CD4-positive, CD25-positive, alpha-beta regulatory T cell (primary cell): ENCODE results near the gene SAE1. TPM values are rescaled to one million over a fixed set of nuclear protein-coding genes. Genes with fewer than 3 reads are reported as not detected.
"Not testable (repeated sequence)": the region's sequence is repeated elsewhere in the genome, so short reads cannot be mapped to it uniquely, and the experiment has no call there.

Source experiments
- ATAC-seq, 2 donors: fragments of 150-1000 bp; cut with Tn5 transposase; one replicate each; pipeline ENCODE4 v1.10.0; 2021; ENCODE audit warnings: low read depth in 2 of 2, moderate number of reproducible peaks in 2 of 2, moderate library complexity in 1 of 2
- DNase-seq, 3 donors: peaks; one replicate each; pipeline versions ENCODE4 v3.0.0 to v3.0.0-alpha.2; 2012 to 2022; ENCODE audit warnings: mixed read lengths in 1 of 3
- H3K27ac ChIP-seq: one replicate; pipeline ENCODE4 v1.7.0; 2013; ENCODE audit warnings: mild to moderate bottlenecking, low read length; ENCODE audit not compliant: insufficient read depth, poor library complexity, severe bottlenecking
- H3K27me3 ChIP-seq: one replicate; pipeline ENCODE4 v1.7.0; 2013; ENCODE audit warnings: low read length; ENCODE audit not compliant: control insufficient read depth, insufficient read depth
- H3K36me3 ChIP-seq: one replicate; pipeline ENCODE4 v1.7.0; 2013; ENCODE audit warnings: mild to moderate bottlenecking, low read length, moderate library complexity; ENCODE audit not compliant: control insufficient read depth, insufficient read depth
- H3K4me1 ChIP-seq: 2 replicates; pipeline ENCODE4 v1.7.0; 2013; ENCODE audit warnings: mild to moderate bottlenecking, low read length; ENCODE audit not compliant: insufficient read depth, control insufficient read depth, poor library complexity, severe bottlenecking
- H3K4me3 ChIP-seq: one replicate; pipeline ENCODE4 v1.7.0; 2013; ENCODE audit warnings: low read depth, mild to moderate bottlenecking, low read length, moderate library complexity
- H3K9me3 ChIP-seq, 2 experiments: 1 replicate in 1 of 2; 2 replicates in 1 of 2; pipeline ENCODE4 v1.7.0; 2013; ENCODE audit warnings: low read length in 2 of 2, mild to moderate bottlenecking in 1 of 2, moderate library complexity in 1 of 2; ENCODE audit not compliant: control insufficient read depth in 2 of 2
- H3K27ac Mint-ChIP-seq, 3 donors: one replicate each; pipeline ENCODE4 v1.8.0; 2020 to 2022; ENCODE audit warnings: mild to moderate bottlenecking in 3 of 3, mixed read lengths in 3 of 3, moderate library complexity in 2 of 3
- H3K27me3 Mint-ChIP-seq: one replicate; pipeline ENCODE4 v1.8.0; 2022; ENCODE audit warnings: mild to moderate bottlenecking, mixed read lengths
- H3K36me3 Mint-ChIP-seq: one replicate; pipeline ENCODE4 v1.8.0; 2020; ENCODE audit warnings: mixed read lengths
- H3K4me1 Mint-ChIP-seq, 4 donors: one replicate each; pipeline ENCODE4 v1.8.0; 2020 to 2022; ENCODE audit warnings: mixed read lengths in 4 of 4, mild to moderate bottlenecking in 1 of 4
- H3K4me3 Mint-ChIP-seq, 4 donors: one replicate each; pipeline ENCODE4 v1.8.0; 2020 to 2022; ENCODE audit warnings: mild to moderate bottlenecking in 4 of 4, mixed read lengths in 4 of 4, moderate library complexity in 3 of 4
- H3K9me3 Mint-ChIP-seq, 7 donors: one replicate each; pipeline ENCODE4 v1.8.0; 2020 to 2022; ENCODE audit warnings: mixed read lengths in 7 of 7, mild to moderate bottlenecking in 3 of 7, moderate library complexity in 2 of 7
- polyA plus RNA-seq, 4 donors: library from polyadenylated mRNA; unstranded; fragments of 300-500 nt; fragmentation: Illumina TruSeq; gene quantifications; one replicate each; pipeline ENCODE4 v1.2.3, GENCODE V29; 2021
- total RNA-seq: library from RNA; stranded (reverse); gene quantifications from one replicate; pipeline ENCODE4 v1.2.3, GENCODE V29; 2022

The SAE1 gene
- total and polyA plus RNA-seq, 5 donors from 2014 or later: 45.5 to 127 (median 110) TPM

GRCh38 chr19:47099576-47100050 is 31.0 kb upstream of the SAE1 start:
- Mint-ChIP-seq H3K27ac (peak overlapping the region in 1 of 3 donors; percentile 66), H3K4me1 (peaks cover 5 to 77% (median 40%) of the 10 kb centered on the region in 4 donors), H3K4me3 (no peak overlapping the region), H3K36me3 (peaks cover 8% of the 10 kb centered on the region), H3K9me3 (no peaks in the 10 kb centered on the region), H3K27me3 (no peaks in the 10 kb centered on the region)
- Histone ChIP-seq H3K9me3 (no peaks in the 10 kb centered on the region), H3K4me3 (no peak overlapping the region), H3K27ac (no peak overlapping the region), H3K27me3 (no peaks in the 10 kb centered on the region), H3K4me1 (peaks cover 28% of the 10 kb centered on the region), H3K36me3 (peaks cover 4% of the 10 kb centered on the region)
- ATAC-seq (no peak), DNase-seq (no peak)

- H3K36me3 ChIP-seq: peaks cover 4% of the 10 kb centered on the region
- Mint-ChIP-seq H3K4me1 (peaks cover 5 to 77% (median 38%) of the 10 kb centered on the region in 4 donors), H3K4me3 (peak overlapping the region in 2 of 4 donors; percentile 27 to 32), H3K36me3 (peaks cover 8% of the 10 kb centered on the region), H3K9me3 (no peaks in the 10 kb centered on the region), H3K27ac (no peak overlapping the region), H3K27me3 (no peaks in the 10 kb centered on the region)
- no peaks in the 10 kb centered on the region for H3K9me3 ChIP-seq
- H3K4me1 ChIP-seq: peaks cover 28% of the 10 kb centered on the region
- no peak overlapping the region for H3K27ac ChIP-seq
- no peak for DNase-seq
- H3K27me3 ChIP-seq: no peaks in the 10 kb centered on the region
- peak in 1 of 2 donors; percentile 22 for ATAC-seq
- no peak overlapping the region for H3K4me3 ChIP-seq
Observed at GRCh38 chr19:47100290-47100689, 30.3 kb upstream of the SAE1 start.

- H3K4me1 Mint-ChIP-seq: peaks cover 10 to 77% (median 39%) of the 10 kb centered on the region in 4 donors
- not testable (repeated sequence) for DNase-seq, ATAC-seq, H3K36me3 Mint-ChIP-seq, H3K27me3 ChIP-seq, H3K4me3 Mint-ChIP-seq, H3K36me3 ChIP-seq, H3K9me3 ChIP-seq, H3K27ac Mint-ChIP-seq, H3K9me3 Mint-ChIP-seq, H3K27ac ChIP-seq, H3K4me3 ChIP-seq, H3K27me3 Mint-ChIP-seq
- H3K4me1 ChIP-seq: peaks cover 28% of the 10 kb centered on the region
Observed at GRCh38 chr19:47101116-47101515, 29.5 kb upstream of the SAE1 start.

- no peaks in the 10 kb centered on the region for H3K27me3 ChIP-seq
Observed at GRCh38 chr19:47102346-47103060, 28.1 kb upstream of the SAE1 start.

GRCh38 chr19:47104680-47105079 is 26.0 kb upstream of the SAE1 start:
- Mint-ChIP-seq H3K27me3 (no peaks in the 10 kb centered on the region), H3K4me3 (no peak overlapping the region), H3K36me3 (peaks cover 2% of the 10 kb centered on the region), H3K27ac (no peak overlapping the region), H3K9me3 (no peaks in the 10 kb centered on the region), H3K4me1 (peaks cover 27 to 85% (median 59%) of the 10 kb centered on the region in 4 donors)
- H3K36me3 ChIP-seq: peaks cover 4% of the 10 kb centered on the region
- H3K4me1 ChIP-seq: peaks cover 58% of the 10 kb centered on the region
- H3K27me3 ChIP-seq: no peaks in the 10 kb centered on the region
- no peak overlapping the region for H3K27ac ChIP-seq
- DNase-seq (no peak), ATAC-seq (no peak)
- H3K4me3 ChIP-seq: no peak overlapping the region
- H3K9me3 ChIP-seq: no peaks in the 10 kb centered on the region

More at GRCh38 chr19:47102346-47103060, 28.1 kb upstream of the SAE1 start:
- Histone ChIP-seq H3K36me3 (peaks cover 4% of the 10 kb centered on the region), H3K4me1 (peaks cover 37% of the 10 kb centered on the region), H3K27ac (no peak overlapping the region), H3K9me3 (no peaks in the 10 kb centered on the region), H3K4me3 (no peak overlapping the region)
- peak overlapping the region in 1 of 3 donors; percentile 72 for H3K27ac Mint-ChIP-seq
- H3K4me1 Mint-ChIP-seq: peaks cover 19 to 77% (median 43%) of the 10 kb centered on the region in 4 donors
- no peaks in the 10 kb centered on the region for H3K36me3 Mint-ChIP-seq
- no peaks in the 10 kb centered on the region for H3K9me3 Mint-ChIP-seq
- no peaks in the 10 kb centered on the region for H3K27me3 Mint-ChIP-seq
- H3K4me3 Mint-ChIP-seq: peak overlapping the region in 2 of 4 donors; percentile 7 to 47
- ATAC-seq (no peak), DNase-seq (no peak)

- Histone ChIP-seq H3K9me3 (no peaks in the 10 kb centered on the region), H3K4me3 (peak overlapping the region; percentile 99), H3K27ac (peak overlapping the region; percentile 100), H3K36me3 (peaks cover 5% of the 10 kb centered on the region), H3K27me3 (no peaks in the 10 kb centered on the region), H3K4me1 (peaks cover 70% of the 10 kb centered on the region)
- no peak for ATAC-seq
- H3K9me3 Mint-ChIP-seq: peaks cover 0 to 3% (median 0%) of the 10 kb centered on the region in 7 donors
- H3K36me3 Mint-ChIP-seq: peaks cover 12% of the 10 kb centered on the region
- peak in 1 of 3 donors; percentile 20 for DNase-seq
- H3K4me3 Mint-ChIP-seq: peak overlapping the region in 3 of 4 donors; percentile 22 to 90 (median 29)
- H3K4me1 Mint-ChIP-seq: peaks cover 27 to 81% (median 56%) of the 10 kb centered on the region in 4 donors
- no peaks in the 10 kb centered on the region for H3K27me3 Mint-ChIP-seq
- peak overlapping the region; percentile 95 to 100 (median 99) for H3K27ac Mint-ChIP-seq
Observed at GRCh38 chr19:47105874-47106273, 24.8 kb upstream of the SAE1 start.

GRCh38 chr19:47106821-47107201 is 23.8 kb upstream of the SAE1 start:
- H3K27ac Mint-ChIP-seq: peak overlapping the region; percentile 95 to 100 (median 99)

More at GRCh38 chr19:47106821-47107201, 23.8 kb upstream of the SAE1 start:
- Histone ChIP-seq H3K4me1 (peaks cover 72% of the 10 kb centered on the region), H3K36me3 (peaks cover 5% of the 10 kb centered on the region), H3K9me3 (no peaks in the 10 kb centered on the region), H3K27ac (peak overlapping the region; percentile 100), H3K27me3 (no peaks in the 10 kb centered on the region), H3K4me3 (peak overlapping the region; percentile 99)
- ATAC-seq (no peak), DNase-seq (peak in 1 of 3 donors; percentile 33)
- peaks cover 27 to 80% (median 56%) of the 10 kb centered on the region in 4 donors for H3K4me1 Mint-ChIP-seq
- H3K4me3 Mint-ChIP-seq: peak overlapping the region; percentile 90 to 100 (median 99)
- H3K27me3 Mint-ChIP-seq: no peaks in the 10 kb centered on the region
- peaks cover 15% of the 10 kb centered on the region for H3K36me3 Mint-ChIP-seq
- H3K9me3 Mint-ChIP-seq: peaks cover 0 to 3% (median 0%) of the 10 kb centered on the region in 7 donors
